Hepatocyte (in vitro differentiated cells): ENCODE data around the gene ATG3. TPM values are rescaled to one million over a fixed set of nuclear protein-coding genes. Genes with fewer than 3 reads are reported as not detected.

Source experiments
- DNase-seq: peaks from one replicate; pipeline ENCODE4 v3.0.0-alpha.2; 2016; ENCODE audit warnings: low spot score
- H2AFZ ChIP-seq: fragments of 200-600 bp; sonication (generic); 2 replicates; pipeline ENCODE4 v1.6.0; 2016; ENCODE audit warnings: antibody characterized with exemption, mild to moderate bottlenecking
- H3K27ac ChIP-seq: fragments of 200-600 bp; sonication (generic); 2 replicates; pipeline ENCODE4 v1.5.1; 2016; ENCODE audit warnings: mild to moderate bottlenecking
- H3K27me3 ChIP-seq: fragments of 200-600 bp; sonication (generic); 2 replicates; pipeline ENCODE4 v1.6.1; 2016
- H3K36me3 ChIP-seq: fragments of 200-600 bp; sonication (generic); replicated peaks from 2 replicates; pipeline ENCODE4 v1.5.1; 2016; ENCODE audit warnings: low read depth; ENCODE audit not compliant: insufficient read depth
- H3K4me1 ChIP-seq: fragments of 200-600 bp; sonication (generic); 2 replicates; pipeline ENCODE4 v1.5.1; 2016; ENCODE audit warnings: mild to moderate bottlenecking, moderate library complexity; ENCODE audit not compliant: insufficient read depth
- H3K4me2 ChIP-seq: fragments of 200-600 bp; sonication (generic); 2 replicates; pipeline ENCODE4 v1.6.0; 2016
- H3K4me3 ChIP-seq: fragments of 200-600 bp; sonication (generic); 2 replicates; pipeline ENCODE4 v1.5.1; 2016; ENCODE audit warnings: mild to moderate bottlenecking
- H3K79me2 ChIP-seq: fragments of 200-600 bp; sonication (generic); 2 replicates; pipeline ENCODE4 v1.6.0; 2017; ENCODE audit warnings: mild to moderate bottlenecking
- H3K9me2 ChIP-seq: fragments of 200-600 bp; sonication (generic); replicated peaks from 2 replicates; pipeline ENCODE4 v1.6.0; 2017; ENCODE audit warnings: mild to moderate bottlenecking; ENCODE audit not compliant: insufficient read depth
- H3K9me3 ChIP-seq: fragments of 200-600 bp; sonication (generic); 2 replicates; pipeline ENCODE4 v1.5.1; 2016; ENCODE audit warnings: low read depth, mild to moderate bottlenecking
- H4K20me1 ChIP-seq: fragments of 200-600 bp; sonication (generic); 2 replicates; pipeline ENCODE4 v1.6.0; 2016; ENCODE audit warnings: mild to moderate bottlenecking; ENCODE audit not compliant: insufficient read depth, poor library complexity, severe bottlenecking
- EZH2 ChIP-seq: fragments of 200-600 bp; sonication (generic); IDR thresholded peaks from 2 replicates; pipeline ENCODE4 v1.6.1; 2016; ENCODE audit warnings: antibody characterized with exemption, mild to moderate bottlenecking, borderline replicate concordance
- EZH2phosphoT487 ChIP-seq: fragments of 200-600 bp; sonication (generic); IDR thresholded peaks from one replicate; pipeline ENCODE4 v1.6.1; 2018; ENCODE audit warnings: antibody characterized with exemption, mild to moderate bottlenecking, low read depth, moderate library complexity; ENCODE audit not compliant: unreplicated experiment, severe bottlenecking
- WGBS: methylation state at CpG from one replicate; pipeline ENCODE4 v1.1.6; 2016; ENCODE audit warnings: low lambda C conversion rate; ENCODE audit errors: missing lambda C conversion rate; 5-methylcytosine and 5-hydroxymethylcytosine counted together
- polyA plus RNA-seq: library from polyadenylated mRNA; unstranded; fragments of >200 nt; fragmentation: Nextera tagmentation; extraction: Ambion mirVana; gene quantifications from 2 replicates; pipeline ENCODE4 v1.2.1, GENCODE V29; 2016
- total RNA-seq: library from RNA; depleted of rRNA; stranded (reverse); fragments of >200 nt; gene quantifications from 2 replicates; pipeline ENCODE4 v1.2.3, GENCODE V29; 2014
- TF ChIP-seq, protein P1 (sequence below): fragments of 200-600 bp; sonication (generic); IDR thresholded peaks from 2 replicates; pipeline ENCODE4 v1.5.1; 2016; ENCODE audit warnings: antibody characterized with exemption, mild to moderate bottlenecking; ENCODE audit not compliant: poor library complexity

ATG3 gene
- total and polyA plus RNA-seq, 2 experiments from 2014 or later, result 33.7 to 62.5 TPM

- no peaks in the 10 kb centered on the region for H3K9me2 ChIP-seq
- no peak overlapping the region for H2AFZ ChIP-seq
- no peak overlapping the region for H3K4me2 ChIP-seq
- no peaks in the 10 kb centered on the region for H3K4me1 ChIP-seq
- 97% methylated on average over 2 of the region's 2 CpGs for WGBS
- H3K9me3 ChIP-seq, result no peaks in the 10 kb centered on the region
- no peak for DNase-seq
- H3K36me3 ChIP-seq, result no peaks in the 10 kb centered on the region
- H3K27ac ChIP-seq, result no peak overlapping the region
- no peak overlapping the region for H3K4me3 ChIP-seq
- no peaks in the 10 kb centered on the region for H3K79me2 ChIP-seq
- H3K27me3 ChIP-seq, result no peaks in the 10 kb centered on the region
- no peak for TF ChIP-seq EZH2phosphoT487
- TF ChIP-seq EZH2, result no peak
- TF ChIP-seq, protein P1, sequence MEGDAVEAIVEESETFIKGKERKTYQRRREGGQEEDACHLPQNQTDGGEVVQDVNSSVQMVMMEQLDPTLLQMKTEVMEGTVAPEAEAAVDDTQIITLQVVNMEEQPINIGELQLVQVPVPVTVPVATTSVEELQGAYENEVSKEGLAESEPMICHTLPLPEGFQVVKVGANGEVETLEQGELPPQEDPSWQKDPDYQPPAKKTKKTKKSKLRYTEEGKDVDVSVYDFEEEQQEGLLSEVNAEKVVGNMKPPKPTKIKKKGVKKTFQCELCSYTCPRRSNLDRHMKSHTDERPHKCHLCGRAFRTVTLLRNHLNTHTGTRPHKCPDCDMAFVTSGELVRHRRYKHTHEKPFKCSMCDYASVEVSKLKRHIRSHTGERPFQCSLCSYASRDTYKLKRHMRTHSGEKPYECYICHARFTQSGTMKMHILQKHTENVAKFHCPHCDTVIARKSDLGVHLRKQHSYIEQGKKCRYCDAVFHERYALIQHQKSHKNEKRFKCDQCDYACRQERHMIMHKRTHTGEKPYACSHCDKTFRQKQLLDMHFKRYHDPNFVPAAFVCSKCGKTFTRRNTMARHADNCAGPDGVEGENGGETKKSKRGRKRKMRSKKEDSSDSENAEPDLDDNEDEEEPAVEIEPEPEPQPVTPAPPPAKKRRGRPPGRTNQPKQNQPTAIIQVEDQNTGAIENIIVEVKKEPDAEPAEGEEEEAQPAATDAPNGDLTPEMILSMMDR, result no peak
- H4K20me1 ChIP-seq, result no peaks in the 10 kb centered on the region
Measured at GRCh38 chr3:112606098-112606497, 44.3 kb upstream of the ATG3 start.

DNA sequence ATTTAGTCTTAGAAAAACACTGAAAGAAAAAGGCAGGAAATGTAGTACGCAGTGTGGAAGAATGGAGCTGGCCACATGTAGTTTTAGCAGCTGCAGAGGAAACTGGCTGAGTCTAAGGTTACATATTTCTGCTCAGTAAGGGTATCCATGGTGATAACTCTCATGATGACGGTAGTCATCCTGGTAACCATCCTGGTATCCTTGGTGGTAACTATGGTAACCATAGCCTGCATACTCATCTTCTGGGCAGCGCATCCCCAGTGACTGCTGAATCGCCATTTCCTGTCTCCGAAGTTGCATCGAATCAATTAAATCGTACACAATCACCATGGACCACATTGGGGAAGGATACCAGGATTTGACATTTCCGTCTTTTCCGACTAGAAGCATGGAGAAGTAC lies 43.5 kb upstream of the ATG3 start:
- 92% methylated on average over 9 of the region's 9 CpGs for WGBS
- Histone ChIP-seq H3K9me2 (no peaks in the 10 kb centered on the region), H3K36me3 (no peaks in the 10 kb centered on the region), H3K27me3 (no peaks in the 10 kb centered on the region), H3K4me2 (no peak overlapping the region), H4K20me1 (no peaks in the 10 kb centered on the region), H3K79me2 (no peaks in the 10 kb centered on the region), H3K4me1 (no peaks in the 10 kb centered on the region), H2AFZ (no peak overlapping the region), H3K27ac (no peak overlapping the region), H3K9me3 (no peaks in the 10 kb centered on the region), H3K4me3 (no peak overlapping the region)
- no peak for TF ChIP-seq EZH2
- TF ChIP-seq, protein P1, result no peak
- no peak for TF ChIP-seq EZH2phosphoT487
- DNase-seq, result no peak

DNA sequence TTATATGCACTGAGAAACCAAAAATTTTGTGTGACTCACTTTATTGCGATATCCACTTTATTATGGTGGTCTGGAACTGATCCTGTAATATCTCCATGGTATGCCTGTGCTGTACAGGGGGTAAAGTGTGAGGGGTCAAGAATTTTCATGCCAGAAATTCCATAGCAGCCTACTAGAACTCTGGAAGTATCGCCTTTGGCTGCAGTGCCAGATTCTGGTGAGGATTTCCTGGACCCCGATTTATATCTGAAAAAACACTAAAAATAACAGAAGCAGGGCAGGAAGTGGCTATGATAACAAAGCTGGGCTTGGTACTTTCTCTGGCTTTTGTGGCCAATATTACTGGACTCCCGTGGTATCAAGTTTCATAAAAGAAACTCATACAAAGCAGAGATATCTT lies 42.8 kb upstream of the ATG3 start:
- TF ChIP-seq EZH2, result no peak
- TF ChIP-seq, protein P1, result no peak
- TF ChIP-seq EZH2phosphoT487, result no peak
- Histone ChIP-seq H3K27ac (no peak overlapping the region), H2AFZ (no peak overlapping the region), H4K20me1 (no peaks in the 10 kb centered on the region), H3K9me3 (no peaks in the 10 kb centered on the region), H3K4me1 (no peaks in the 10 kb centered on the region), H3K36me3 (no peaks in the 10 kb centered on the region), H3K27me3 (no peaks in the 10 kb centered on the region), H3K4me3 (no peak overlapping the region), H3K9me2 (no peaks in the 10 kb centered on the region), H3K4me2 (no peak overlapping the region), H3K79me2 (no peaks in the 10 kb centered on the region)
- no peak for DNase-seq
- 48% methylated on average over 4 of the region's 4 CpGs for WGBS

- H3K9me3 ChIP-seq, result no peaks in the 10 kb centered on the region
- no peaks in the 10 kb centered on the region for H3K36me3 ChIP-seq
- H3K4me1 ChIP-seq, result no peaks in the 10 kb centered on the region
- H2AFZ ChIP-seq, result no peak overlapping the region
- H3K79me2 ChIP-seq, result no peaks in the 10 kb centered on the region
- H3K27me3 ChIP-seq, result no peaks in the 10 kb centered on the region
- H3K4me3 ChIP-seq, result no peak overlapping the region
- no peak overlapping the region for H3K27ac ChIP-seq
- H4K20me1 ChIP-seq, result no peaks in the 10 kb centered on the region
- no peak overlapping the region for H3K4me2 ChIP-seq
- no peak for TF ChIP-seq EZH2
- TF ChIP-seq, protein P1, result no peak
- TF ChIP-seq EZH2phosphoT487, result no peak
- H3K9me2 ChIP-seq, result no peaks in the 10 kb centered on the region
- no peak for DNase-seq
Measured at GRCh38 chr3:112602217-112602838, 40.6 kb upstream of the ATG3 start.
